GM18861 (cell line): Measurements from ENCODE around the gene TAS2R43.
"Not testable (repeated sequence)": the region's sequence is repeated elsewhere in the genome, so short reads cannot be mapped to it uniquely, and the experiment has no call there.

ENCODE experiments used
- ATAC-seq: cut with Tn5 transposase; IDR thresholded peaks from one replicate; pipeline ENCODE4 v1.9.1; 2021; ENCODE audit not compliant: unreplicated experiment

Gene TAS2R43, protein sequence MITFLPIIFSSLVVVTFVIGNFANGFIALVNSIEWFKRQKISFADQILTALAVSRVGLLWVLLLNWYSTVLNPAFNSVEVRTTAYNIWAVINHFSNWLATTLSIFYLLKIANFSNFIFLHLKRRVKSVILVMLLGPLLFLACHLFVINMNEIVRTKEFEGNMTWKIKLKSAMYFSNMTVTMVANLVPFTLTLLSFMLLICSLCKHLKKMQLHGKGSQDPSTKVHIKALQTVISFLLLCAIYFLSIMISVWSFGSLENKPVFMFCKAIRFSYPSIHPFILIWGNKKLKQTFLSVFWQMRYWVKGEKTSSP

DNA sequence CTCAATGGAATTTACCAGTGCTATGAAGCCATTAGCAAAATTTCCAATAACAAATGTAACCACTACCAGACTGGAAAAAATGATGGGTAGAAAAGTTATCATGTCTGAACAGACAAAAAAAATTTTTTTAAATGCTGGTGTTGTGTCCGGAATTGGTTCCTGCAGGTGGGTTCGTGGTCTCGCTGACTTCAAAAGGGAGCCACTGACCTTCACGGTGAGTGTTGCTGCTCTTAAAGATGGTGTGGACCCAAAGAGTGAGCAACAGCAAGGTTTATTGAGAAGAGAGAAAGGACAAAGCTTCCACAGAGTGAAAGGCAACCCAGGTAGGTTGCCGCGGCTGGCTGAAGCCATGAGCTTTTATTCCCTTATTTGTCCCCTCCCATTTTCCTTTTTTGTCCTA lies at the start of gene TAS2R43:
TAS2R43 (minus strand) TSS at position 186 of the 400 bp plus-strand sequence; CDS start at position 102, 84 bp downstream.
- no peak for ATAC-seq

DNA sequence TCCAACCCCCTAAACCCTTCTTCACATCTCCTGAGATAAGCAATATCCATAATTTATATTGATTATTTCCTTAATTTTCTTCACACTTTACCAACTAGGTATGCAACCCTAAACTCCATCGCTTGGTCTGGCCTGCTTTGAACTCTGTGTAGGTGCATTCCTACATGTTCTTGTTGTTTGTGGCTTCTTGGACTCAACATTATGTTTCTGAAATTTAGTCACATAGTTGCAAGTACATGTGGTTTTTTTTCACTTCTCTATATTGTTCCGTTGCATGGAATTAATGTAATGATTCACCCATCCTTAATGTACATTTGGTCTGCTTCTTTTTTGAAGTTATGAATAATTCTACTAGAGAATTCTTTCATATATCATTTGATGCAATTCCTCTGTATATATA lies 44.0 kb upstream of the TAS2R43 start:
- ATAC-seq, result no peak

DNA sequence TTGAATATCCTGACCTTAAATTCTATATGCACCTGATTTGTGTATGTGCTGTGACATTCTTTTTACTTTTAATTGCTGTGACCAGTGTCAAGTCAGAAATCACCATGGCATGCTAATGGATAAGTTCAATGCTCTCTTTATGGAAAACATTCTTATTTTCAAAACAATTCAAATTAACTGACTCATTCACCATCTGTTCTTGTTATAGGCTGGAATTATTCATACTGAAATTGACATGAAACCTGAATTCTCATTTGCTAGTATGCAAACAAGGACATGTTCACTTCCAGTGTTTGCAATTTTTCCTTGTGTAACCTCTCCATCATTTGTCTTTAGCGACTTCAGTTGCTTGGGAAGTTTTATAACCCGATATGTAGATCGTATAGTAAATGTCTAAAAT lies 42.2 kb upstream of the TAS2R43 start, which contains the start of gene TAS2R30:
TAS2R30 (minus strand) TSS at position 340 of the 400 bp plus-strand sequence. CDS start 400 bp downstream, outside the sequence.
- no peak for ATAC-seq

DNA sequence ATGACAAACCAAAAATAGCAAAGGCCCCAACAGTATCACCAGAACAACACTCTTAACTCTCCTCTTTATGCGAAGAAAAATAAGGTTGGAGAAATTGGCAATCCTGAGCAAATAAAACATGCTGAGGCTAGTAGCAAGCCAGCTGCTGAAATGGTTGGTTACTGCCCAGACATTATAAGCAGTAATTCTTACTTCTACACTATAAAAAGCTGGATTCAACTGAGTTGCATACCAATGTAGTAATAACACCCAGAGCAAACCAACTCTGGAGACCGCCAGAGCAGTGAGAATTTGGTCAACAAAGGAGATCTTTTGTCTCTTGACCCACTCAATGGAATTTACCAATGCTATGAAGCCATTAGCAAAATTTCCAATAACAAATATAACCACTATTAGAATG lies 41.7 kb upstream of the TAS2R43 start:
- no peak for ATAC-seq

DNA sequence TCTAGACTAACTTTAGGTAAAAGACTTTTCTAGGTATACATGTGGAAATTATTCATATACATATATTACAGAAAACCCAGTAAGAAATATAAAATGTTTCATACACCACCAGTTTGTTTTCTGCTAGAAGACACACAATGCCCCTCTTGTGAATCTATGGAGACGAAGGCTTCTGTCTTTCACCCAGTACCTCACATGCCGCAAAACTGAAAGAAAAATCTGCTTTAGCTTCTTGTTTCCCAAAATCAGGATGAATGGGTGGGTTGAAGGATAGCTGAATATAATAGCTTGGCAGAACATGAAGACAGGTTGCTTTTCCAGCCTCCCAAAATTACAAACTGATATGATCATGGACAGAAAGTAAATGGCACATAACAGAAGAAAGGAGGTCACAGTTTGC lies 41.0 kb upstream of the TAS2R43 start:
- no peak for ATAC-seq

DNA sequence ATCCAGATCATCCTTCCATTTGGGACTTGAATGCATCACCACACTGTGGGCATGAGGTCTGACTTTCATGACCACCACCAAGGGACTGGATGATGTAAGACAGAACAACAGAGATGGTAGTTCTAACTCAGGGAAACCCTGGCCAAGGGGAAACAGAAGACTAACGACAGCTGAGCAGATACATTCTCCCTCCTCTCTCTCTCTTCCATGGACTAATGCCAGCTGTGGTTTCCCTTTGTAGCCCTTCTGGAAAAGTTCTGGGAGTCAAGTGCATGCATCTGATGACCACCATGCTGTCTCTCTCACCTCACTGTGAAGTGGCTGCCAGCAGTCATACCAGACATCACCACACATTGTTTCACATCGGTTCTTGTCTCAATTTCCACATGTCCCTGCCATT lies 38.9 kb upstream of the TAS2R43 start:
- no peak for ATAC-seq

DNA sequence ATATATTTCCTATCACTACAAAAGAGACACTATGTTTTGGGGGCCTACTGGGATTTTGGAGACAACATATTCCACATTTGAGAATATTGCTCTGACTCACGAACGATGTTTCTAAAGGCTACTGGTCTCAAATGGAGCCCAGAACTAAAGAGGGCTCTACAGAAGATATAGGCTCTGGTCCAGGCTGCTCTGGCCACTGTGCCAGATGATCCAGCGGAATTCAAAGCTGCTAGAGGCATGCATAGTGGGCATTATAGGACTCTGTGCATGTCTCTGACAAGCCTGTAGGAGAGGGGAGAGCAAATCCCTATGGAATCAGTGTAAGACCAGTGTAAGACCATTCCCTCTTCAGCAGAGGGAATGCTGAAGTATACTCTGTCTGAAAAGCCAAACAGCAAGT lies 38.3 kb upstream of the TAS2R43 start:
- ATAC-seq, result no peak

DNA sequence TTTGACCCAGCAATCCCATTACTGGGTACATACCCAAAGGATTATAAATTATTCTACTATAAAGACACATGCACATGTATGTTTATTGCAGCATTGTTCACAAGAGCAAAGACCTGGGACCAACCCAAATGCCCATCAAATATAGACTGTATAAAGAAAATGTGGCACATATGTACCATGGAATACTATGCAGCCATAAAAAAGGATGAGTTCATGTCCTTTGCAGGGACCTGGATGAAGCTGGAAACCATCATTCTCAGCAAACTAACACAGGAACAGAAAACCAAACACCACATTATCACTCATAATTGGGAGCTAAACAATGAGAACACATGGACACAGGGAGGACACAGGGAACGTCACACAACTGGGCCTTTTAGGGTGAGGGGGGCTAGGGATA lies 22.0 kb upstream of the TAS2R43 start:
- ATAC-seq, result not testable (repeated sequence)

DNA sequence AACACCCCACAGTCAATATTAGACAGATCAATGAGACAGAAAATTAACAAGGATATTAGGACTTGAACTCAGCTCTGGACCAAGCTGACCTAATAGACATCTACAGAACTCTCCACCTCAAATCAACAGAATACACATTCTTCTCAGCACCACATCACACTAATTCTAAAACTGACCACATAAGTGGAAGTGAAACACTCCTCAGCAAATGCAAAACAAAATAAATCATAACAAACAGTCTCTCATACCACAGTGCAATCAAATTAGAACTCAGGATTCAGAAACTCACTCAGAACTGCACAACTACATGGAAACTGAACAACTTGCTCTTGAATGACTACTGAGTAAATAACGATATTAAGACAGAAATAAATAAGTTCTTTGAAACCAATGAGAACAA lies 19.1 kb upstream of the TAS2R43 start:
- not testable (repeated sequence) for ATAC-seq

DNA sequence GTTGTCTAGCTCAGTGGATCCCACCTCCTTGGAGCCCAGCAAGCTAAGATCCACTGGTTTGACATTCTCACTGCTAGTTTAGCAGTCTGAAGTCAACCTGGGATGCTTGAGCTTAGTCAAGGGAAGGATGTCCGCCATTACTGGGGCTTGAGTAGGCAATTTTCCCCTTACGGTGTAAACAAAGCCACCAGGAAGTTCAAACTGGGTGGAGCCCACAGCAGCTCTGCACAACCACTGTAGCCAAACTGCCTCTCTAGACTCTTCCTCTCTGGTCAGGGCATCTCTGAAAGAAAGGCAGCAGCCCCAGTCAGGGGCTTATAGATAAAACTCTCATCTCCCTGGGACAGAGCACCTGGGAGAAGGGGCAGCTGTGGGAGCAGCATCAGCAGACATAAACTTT lies 16.7 kb upstream of the TAS2R43 start:
- no peak for ATAC-seq

DNA sequence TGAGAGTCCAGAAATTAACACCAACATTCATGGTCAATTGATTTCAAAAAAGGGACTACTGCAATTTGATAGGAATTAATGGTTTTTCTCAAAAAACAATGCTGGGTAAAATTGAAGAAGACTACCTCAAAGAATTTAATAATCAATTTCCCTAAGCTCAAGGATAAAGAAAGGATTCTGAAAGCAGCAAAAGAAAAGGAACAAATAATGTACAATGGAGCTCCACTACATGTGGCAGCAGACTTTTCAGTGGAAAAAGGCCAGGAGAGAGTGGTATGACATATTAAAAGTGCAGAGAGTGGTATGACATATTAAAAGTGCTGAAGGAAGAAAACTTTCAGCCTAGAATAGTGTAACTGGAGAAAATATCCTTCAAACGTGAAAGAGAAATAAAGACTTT lies 15.6 kb upstream of the TAS2R43 start:
- no peak for ATAC-seq

DNA sequence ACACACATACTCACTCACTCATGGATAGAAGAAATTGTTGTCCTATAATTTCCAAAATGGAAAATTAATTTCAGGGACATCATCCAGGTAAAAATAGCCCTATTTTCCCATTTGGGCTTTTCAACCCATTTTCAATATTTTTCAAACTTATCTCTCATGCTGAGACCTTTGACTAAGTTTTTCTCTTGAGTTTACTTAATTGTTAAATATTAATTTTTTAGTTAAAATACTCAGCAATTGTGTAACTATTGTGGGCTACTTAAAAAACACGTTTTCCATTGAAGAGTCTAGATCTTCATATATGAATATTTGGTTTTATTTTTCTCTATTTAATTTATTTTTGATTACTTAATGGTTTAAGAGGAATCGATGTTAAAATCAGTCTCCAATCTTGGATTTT lies 14.2 kb upstream of the TAS2R43 start:
- no peak for ATAC-seq

DNA sequence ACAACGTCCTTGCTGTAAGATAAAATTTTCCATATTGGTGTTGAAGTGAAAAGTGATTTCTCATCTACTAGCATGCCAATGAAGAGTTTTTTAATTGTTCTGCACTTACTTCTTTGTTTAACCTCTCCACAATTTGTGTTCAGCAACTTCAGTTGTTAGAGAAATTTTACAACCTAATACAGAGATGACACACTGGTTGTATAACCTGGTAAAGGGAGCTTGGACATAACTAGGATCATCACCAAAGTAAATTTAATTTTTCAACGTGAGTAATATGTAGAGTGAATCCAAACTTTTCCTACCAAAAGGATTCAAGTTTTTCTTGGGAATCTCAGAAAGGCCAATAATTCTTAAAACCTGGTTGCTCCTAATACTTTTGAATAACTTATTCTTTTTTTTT lies 13.4 kb upstream of the TAS2R43 start:
- ATAC-seq, result no peak

DNA sequence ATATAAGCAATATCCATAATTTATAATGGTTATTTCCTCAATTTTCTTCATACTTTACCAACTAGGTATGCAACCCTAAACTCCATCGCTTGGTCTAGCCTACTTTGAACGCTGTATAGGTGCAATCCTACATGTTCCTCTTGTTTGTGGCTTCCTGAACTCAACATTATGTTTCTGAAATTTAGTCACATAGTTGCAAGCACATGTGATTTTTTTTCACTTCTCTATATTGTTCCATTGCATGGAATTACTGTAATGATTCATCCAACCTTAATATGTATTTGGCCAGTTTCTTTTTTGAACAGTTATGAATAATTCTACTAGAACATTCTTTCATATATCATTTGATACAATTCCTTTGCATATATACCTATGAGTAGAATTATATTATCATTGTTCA lies 2.8 kb upstream of the TAS2R43 start:
- peak; percentile 86 for ATAC-seq

DNA sequence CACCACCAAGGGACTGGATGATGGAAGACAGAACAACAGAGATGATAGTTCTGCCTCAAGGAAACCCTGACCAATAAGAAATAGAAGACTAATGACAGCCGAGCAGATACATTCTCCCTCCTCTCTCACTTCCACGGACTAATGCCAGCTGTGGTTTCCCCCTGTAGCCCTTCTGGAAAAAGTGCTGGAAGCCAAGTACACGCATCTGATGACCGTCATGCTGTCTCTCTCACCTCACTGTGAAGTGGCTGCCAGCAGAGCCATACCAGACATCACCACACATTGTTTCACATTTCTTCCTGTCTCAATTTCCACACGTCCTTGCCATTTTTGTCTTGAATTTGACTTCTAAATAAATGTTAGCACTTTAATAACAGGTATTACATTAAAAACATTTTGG lies 2.9 kb downstream of the TAS2R43 start:
- ATAC-seq, result no peak

DNA sequence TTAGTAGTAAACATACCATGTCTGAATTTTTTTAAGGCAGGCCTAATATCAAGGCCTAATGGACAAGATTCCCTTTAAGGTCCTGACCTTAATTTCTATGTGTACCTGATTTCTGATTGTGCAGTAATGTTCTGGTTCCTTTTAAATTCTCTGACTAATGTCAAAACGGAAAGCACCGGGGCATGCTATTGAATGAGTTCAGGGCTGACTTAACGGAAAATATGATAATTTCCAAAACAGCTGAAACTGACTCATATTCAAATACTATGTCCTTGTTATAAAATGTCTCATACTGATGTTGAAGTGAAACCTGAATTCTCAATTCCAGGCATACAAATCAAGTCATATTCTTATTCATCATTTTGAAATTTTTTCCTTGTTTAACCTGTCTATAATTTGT lies 6.7 kb downstream of the TAS2R43 start:
- peak; percentile 83 for ATAC-seq

DNA sequence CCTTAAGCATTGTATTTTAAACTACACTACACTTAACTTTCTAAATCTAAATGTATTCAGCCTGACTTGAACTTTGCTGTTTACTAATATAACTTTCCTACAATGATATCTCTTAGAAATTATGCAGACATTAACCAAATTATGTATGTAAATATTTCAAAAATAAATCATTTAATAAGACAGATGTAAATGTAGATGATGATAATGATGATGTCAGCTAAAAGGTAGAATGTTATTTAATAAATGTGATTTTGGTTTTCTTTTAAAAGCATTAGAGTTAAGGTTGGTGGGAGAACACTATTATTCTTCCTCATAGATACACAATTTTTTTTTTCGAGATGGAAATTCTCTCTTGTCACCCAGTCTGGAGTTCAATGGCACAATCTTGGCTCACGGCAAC lies 10.1 kb downstream of the TAS2R43 start:
- no peak for ATAC-seq

DNA sequence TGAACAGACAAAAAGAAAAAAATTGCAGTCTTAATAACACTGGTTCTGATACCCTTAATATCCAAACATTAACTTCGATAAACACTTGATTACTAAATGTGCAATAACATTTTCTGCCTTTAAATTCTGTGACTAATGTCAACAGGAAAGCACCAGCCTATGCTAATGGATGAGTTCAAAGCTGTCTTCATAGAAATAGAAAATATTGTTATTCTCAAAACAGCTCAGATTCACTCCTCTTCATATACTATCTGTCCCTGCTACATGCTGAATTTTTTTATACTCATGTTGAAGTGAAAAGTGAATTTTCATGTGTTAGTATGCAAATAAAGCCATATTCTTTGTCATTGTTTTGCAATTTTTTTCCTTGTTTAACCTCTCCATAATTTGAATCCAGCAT lies 13.9 kb downstream of the TAS2R43 start:
- no peak for ATAC-seq

DNA sequence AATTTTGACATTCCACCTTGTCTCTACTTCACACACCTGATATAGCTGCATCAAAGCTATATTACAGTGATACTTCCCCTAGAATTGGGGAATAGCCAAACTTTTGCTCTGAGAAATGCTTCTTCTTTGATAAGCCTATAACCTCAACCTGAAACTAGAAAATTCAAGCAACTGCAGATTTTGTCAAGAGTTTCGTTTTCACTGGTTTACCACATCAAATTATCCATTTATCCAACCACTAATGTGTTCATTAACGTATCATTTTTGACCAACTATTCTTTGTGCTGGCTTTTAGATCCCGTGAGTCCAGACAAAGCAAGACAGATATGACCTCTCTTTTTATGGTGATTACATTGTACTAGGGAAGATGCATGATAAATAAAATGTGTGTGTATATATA lies 16.5 kb downstream of the TAS2R43 start:
- ATAC-seq, result peak; percentile 72

DNA sequence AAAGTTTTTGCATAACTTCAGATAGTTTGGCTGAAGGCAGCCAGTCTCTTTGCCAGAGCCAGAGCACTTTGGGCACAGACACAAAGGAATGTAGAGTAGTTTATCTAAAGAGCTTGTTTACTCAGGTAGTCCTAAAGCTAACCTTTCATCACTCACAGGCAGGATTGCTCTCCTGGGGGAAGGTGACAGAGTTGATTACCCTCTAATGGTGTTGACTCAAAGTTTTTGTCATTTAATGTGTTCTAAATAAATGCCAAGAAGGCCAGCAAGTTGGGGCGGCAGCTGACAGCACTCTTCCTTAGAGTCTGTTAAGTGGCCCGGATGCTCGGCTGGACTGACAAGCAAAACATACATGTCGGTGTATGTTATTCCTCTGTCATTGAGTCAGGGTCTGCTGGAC lies 20.7 kb downstream of the TAS2R43 start:
- ATAC-seq, result no peak

DNA sequence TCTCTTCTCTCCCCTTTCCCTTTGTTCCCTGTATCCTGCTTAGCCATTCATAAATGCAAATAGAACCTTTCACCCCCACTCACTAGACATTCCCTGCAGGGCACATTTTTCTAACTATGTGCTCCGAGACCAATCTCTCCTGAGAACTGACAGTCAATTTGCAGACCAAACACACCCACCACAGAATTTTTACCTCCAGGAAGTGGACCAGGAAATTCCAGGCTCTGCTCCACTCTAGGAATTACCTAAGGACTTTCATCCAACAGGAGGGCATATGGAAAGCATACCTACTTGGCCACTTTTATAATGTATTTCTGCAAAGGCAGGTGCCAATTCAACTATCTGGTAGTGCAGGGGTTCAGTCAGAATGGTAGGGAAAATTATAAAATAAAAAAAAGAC lies 21.1 kb downstream of the TAS2R43 start:
- ATAC-seq, result no peak

DNA sequence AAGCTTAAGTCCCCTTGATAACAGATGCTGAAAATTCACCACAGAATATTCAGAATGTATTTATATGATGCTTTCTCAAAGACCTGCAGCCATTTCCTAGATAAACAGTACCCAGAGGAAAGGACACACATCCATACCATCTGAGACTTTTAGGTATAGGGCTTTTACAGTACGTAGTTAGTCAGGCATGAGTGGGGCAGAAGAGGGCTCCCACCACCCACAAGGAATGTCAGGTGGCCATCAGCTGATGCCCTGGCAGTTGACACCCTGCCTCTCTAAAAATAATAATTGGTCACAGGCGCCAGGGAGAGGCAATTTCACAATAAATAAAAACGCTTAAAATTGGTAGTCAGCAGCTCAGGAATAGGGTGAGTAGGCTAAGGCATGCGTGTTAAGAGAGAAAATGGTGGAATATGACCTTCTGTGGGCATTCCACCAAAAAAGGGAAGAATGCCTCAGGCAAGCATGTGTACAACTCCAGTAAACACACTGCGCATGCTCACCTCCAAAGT lies 22.2 kb downstream of the TAS2R43 start:
- ATAC-seq, result no peak

DNA sequence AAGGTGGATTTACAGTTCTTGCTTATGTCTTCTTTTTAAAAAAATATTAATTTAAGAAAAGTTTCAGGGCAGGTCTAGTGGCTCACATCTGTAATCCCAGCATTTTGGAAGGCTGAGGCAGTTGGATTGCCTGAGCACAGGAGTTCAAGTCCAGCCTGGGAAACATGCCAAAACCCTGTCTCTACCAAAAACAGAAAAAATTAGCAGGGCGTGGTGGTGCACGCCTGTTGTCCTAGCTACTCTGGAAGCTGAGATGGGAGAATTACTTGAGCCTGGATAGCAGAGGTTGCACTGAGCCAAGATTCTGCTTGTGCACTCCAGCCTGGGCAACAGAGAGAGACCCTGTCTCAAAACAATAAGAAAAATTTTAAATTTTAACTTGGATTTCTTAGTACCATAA lies 24.6 kb downstream of the TAS2R43 start:
- ATAC-seq, result no peak
